SK-N-SH (cell line): Measurements from ENCODE around the gene NOP9.

Experiments
- CTCF ChIP-seq: fragments of 200-600 bp; sonication (generic); IDR thresholded peaks from 2 replicates; pipeline ENCODE4 v1.6.1; 2017; ENCODE audit warnings: antibody characterized with exemption, mild to moderate bottlenecking, moderate library complexity
- EP300 ChIP-seq, 2 experiments: IDR thresholded peaks; 2 replicates each; pipeline versions ENCODE4 v1.4.0 to v1.6.1; 2012; ENCODE audit warnings: borderline replicate concordance in 1 of 2, low read depth in 1 of 2, low read length in 1 of 2
- MAX ChIP-seq: IDR thresholded peaks from 2 replicates; pipeline ENCODE4 v1.4.0; 2012; ENCODE audit warnings: low read depth
- NFIC ChIP-seq: IDR thresholded peaks from 2 replicates; pipeline ENCODE4 v1.4.0; 2012; ENCODE audit warnings: borderline replicate concordance
- TCF12 ChIP-seq: IDR thresholded peaks from 2 replicates; pipeline ENCODE4 v1.4.0; 2012
- TEAD4 ChIP-seq: IDR thresholded peaks from 2 replicates; pipeline ENCODE4 v1.4.0; 2012; ENCODE audit warnings: mild to moderate bottlenecking, borderline replicate concordance; ENCODE audit not compliant: insufficient read depth

GRCh38 chr14:24348186-24348585 lies 48.5 kb downstream of the NOP9 start:
- no peak for TF ChIP-seq EP300 (IDR thresholded peaks at IDR 0.05; ENCODE audit: borderline replicate concordance in 1 of 2, low read depth in 1 of 2, low read length in 1 of 2)
- TF ChIP-seq CTCF = no peak
- TF ChIP-seq TCF12 = no peak
- no peak for TF ChIP-seq NFIC
- TF ChIP-seq TEAD4 = no peak
- no peak for TF ChIP-seq MAX
